Adrenal gland (tissue), 5 donors: Measurements from ENCODE around the gene BRME1.

Experiments used
- CTCF ChIP-seq, 6 experiments: fragments of 450-650 bp in 4 of 6; fragments of 200-600 bp in 2 of 6; sonication (generic) in 1 of 6; IDR thresholded peaks; 1 replicate in 5 of 6; 2 replicates in 1 of 6; pipeline versions ENCODE4 v1.5.1 to v1.8.0; 2016 to 2021; ENCODE audit warnings: antibody characterized with exemption in 6 of 6, mild to moderate bottlenecking in 2 of 6, moderate library complexity in 1 of 6
- POLR2A ChIP-seq, 2 donors: fragments of 450-650 bp; IDR thresholded peaks; one replicate each; pipeline ENCODE4 v1.6.1; 2017; ENCODE audit warnings: antibody characterized with exemption in 2 of 2, mild to moderate bottlenecking in 2 of 2, moderate library complexity in 1 of 2
- donor health status: DM: no; HTN: no; CAD: no.

- TF ChIP-seq CTCF (IDR thresholded peaks at IDR 0.05) (no peak), POLR2A (IDR thresholded peaks at IDR 0.05) (no peak)
Measured at GRCh38 chr19:13868663-13869062, 37.3 kb downstream of the BRME1 start.
